H1 (cell line): ENCODE data around the gene NAPA. TPM values are rescaled to one million over a fixed set of nuclear protein-coding genes. Genes with fewer than 3 reads are reported as not detected.

Experiments
- CREB1 ChIP-seq: IDR thresholded peaks from 2 replicates; pipeline ENCODE4 v1.6.1; 2012; ENCODE audit warnings: inconsistent platforms
- CTCF ChIP-seq, 3 experiments: IDR thresholded peaks; 1 replicate in 2 of 3; 2 replicates in 1 of 3; pipeline versions ENCODE4 v1.5.1 to v1.6.1; 2011; ENCODE audit warnings: low read length in 3 of 3, mild to moderate bottlenecking in 3 of 3, inconsistent platforms in 2 of 3, low read depth in 1 of 3, moderate library complexity in 1 of 3; ENCODE audit not compliant: insufficient read depth in 1 of 3; ENCODE audit errors: control extremely low read depth in 1 of 3
- FOSL1 ChIP-seq: IDR thresholded peaks from 2 replicates; pipeline ENCODE4 v1.6.1; 2011; ENCODE audit warnings: mild to moderate bottlenecking, low read depth, low read length, moderate library complexity; ENCODE audit not compliant: insufficient read depth
- JUN ChIP-seq: IDR thresholded peaks from 2 replicates; pipeline ENCODE4 v1.6.1; 2011; ENCODE audit warnings: low read depth, mild to moderate bottlenecking, improper control_type of control experiment, low read length
- KDM1A ChIP-seq: fragments of 200-600, 300-600 bp; sonication (generic); IDR thresholded peaks from 2 replicates; pipeline ENCODE4 v1.7.1; 2016; ENCODE audit warnings: mild to moderate bottlenecking, low read length, borderline replicate concordance
- RNF2 ChIP-seq: fragments of 200-900, 300-1000 bp; sonication (generic); IDR thresholded peaks from 2 replicates; pipeline ENCODE4 v1.7.1; 2016; ENCODE audit warnings: borderline replicate concordance, low read depth, mild to moderate bottlenecking, antibody characterized with exemption, low read length; ENCODE audit not compliant: poor library complexity, severe bottlenecking; ENCODE audit errors: missing control alignments
- polyA plus RNA-seq, 7 experiments: library from polyadenylated mRNA; depleted of rRNA in 3 of 7; stranded (reverse) in 5 of 7; unstranded in 2 of 7; fragments of >200 nt in 5 of 7; fragments of 200-250 nt in 2 of 7; gene quantifications; 1 replicate in 5 of 7; 2 replicates in 1 of 7; 4 replicates in 1 of 7; pipeline versions ENCODE4 v1.2.1 to v1.2.3, GENCODE V29; 2011 to 2013; ENCODE audit warnings: missing spikeins in 2 of 7, mixed read lengths in 2 of 7
- total RNA-seq: library from RNA; stranded (reverse); fragmentation: NEBNext Ultra II Directional; extraction: Animal tissue kit (Norgen Biotek cat#: 25700); gene quantifications from 2 replicates; pipeline ENCODE4 v1.2.1, GENCODE V29; 2021

Gene NAPA
- total and polyA plus RNA-seq, 2 of the 8 experiments (the other 6 are each of a cell fraction or from before 2014, with no cell fraction given) = 58.5 to 78.2 TPM

GRCh38 chr19:47538812-47539211 is 23.9 kb upstream of the NAPA start (continued):
- TF ChIP-seq JUN (no peak), RNF2 (no peak), CREB1 (no peak), CTCF (IDR thresholded peaks at IDR 0.05; ENCODE audit: control extremely low read depth in 1 of 3, insufficient read depth in 1 of 3, low read depth in 1 of 3, low read length in 3 of 3) (no peak), FOSL1 (no peak), KDM1A (no peak)
